Activated B cell treated with CpG ODN at 0.5 μM for 24 hours (primary cell): Measurements from ENCODE around the gene PLEKHA3. TPM values are rescaled to one million over a fixed set of nuclear protein-coding genes. Genes with fewer than 3 reads are reported as not detected.

Experiments used
- ATAC-seq: fragments of 200-7000 bp; cut with Tn5 transposase; one replicate; pipeline ENCODE4 v1.10.0; 2021; ENCODE audit warnings: low read depth, mild to moderate bottlenecking, moderate library complexity
- CTCF ChIA-PET: fragments of 350-600 bp; sonication (Branson Sonifier 250); formaldehyde crosslinking; loops from one replicate; lab custom pipeline; 2021; ENCODE audit warnings: antibody characterized with exemption; lab: Charles Lee
- POLR2A ChIA-PET: fragments of 350-600 bp; sonication (Branson Sonifier 250); formaldehyde crosslinking; loops from one replicate; lab custom pipeline; 2021; ENCODE audit warnings: antibody characterized with exemption; lab: Charles Lee
- DNase-seq: peaks from one replicate; pipeline ENCODE4 v3.0.0; 2022
- H3K27ac Mint-ChIP-seq: one replicate; pipeline ENCODE4 v1.8.0; 2020; ENCODE audit warnings: mixed read lengths
- H3K27me3 Mint-ChIP-seq: one replicate; pipeline ENCODE4 v1.8.0; 2021; ENCODE audit warnings: mixed read lengths
- H3K36me3 Mint-ChIP-seq: one replicate; pipeline ENCODE4 v1.8.0; 2021; ENCODE audit warnings: low read depth, mixed read lengths
- H3K4me1 Mint-ChIP-seq: one replicate; pipeline ENCODE4 v1.8.0; 2021; ENCODE audit warnings: mixed read lengths
- H3K4me3 Mint-ChIP-seq: one replicate; pipeline ENCODE4 v1.8.0; 2020; ENCODE audit warnings: mild to moderate bottlenecking, mixed read lengths
- H3K9me3 Mint-ChIP-seq: one replicate; pipeline ENCODE4 v1.8.0; 2020; ENCODE audit warnings: mixed read lengths
- intact Hi-C: fragments of 100-400 bp; cut with micrococcal nuclease; formaldehyde crosslinking; loops from one replicate; pipeline ENCODE4 v1.15.1; 2024
- total RNA-seq: library from RNA; stranded (reverse); gene quantifications from 2 replicates; pipeline ENCODE4 v1.2.3, GENCODE V29; 2022
- TF ChIP-seq, protein P1 (sequence below): fragments of 200-600 bp; IDR thresholded peaks from one replicate; pipeline ENCODE4 v1.8.0; 2022; ENCODE audit warnings: antibody characterized with exemption, mild to moderate bottlenecking

Gene PLEKHA3
- total RNA-seq, 1 donor from 2014 or later, result 29.6 TPM

DNA sequence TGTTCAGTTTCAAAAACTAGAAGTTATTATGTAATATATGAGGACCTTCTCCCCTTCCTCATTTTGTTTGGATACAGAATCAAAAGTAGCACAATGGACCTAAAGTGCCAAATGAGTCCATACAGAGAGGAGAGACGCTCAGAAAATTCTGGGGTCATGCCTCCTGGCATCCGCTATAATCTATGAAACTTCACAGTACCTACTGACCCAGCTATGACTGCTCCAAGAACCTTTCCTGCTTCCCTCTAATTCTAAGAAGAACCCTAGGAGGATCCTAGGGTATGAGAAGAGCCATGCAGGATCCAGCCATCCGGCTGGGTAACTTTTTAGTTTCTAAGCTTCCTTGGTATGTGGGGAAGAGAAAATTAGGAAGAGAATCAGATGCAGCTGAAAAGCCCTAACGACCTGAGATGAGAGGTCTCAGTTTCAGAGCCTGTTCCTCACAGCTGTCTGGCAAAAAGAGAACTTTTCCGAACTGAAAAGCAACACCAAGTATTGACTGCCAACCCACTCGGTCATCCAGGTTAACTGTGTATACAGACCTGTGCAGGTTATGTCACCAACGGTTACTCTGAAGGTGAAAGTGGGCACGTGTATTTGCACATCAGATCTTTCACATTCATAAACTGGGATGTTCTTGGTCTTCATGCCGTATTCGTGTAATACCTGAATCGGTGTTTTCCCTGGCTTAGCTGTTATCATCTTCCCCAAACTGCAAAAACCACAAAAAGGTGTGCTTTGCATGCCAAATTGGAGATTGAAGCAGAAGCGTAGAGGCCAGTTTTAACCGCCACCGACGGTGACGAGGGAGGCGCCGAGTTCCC, 30.3 kb upstream of the PLEKHA3 start:
- CTCF ChIA-PET, result interaction anchor here (0.7 kb wide), 1 partner anchor 35 kb away, joined by 4 read pairs; no protein-coding TSS in a partner anchor

DNA sequence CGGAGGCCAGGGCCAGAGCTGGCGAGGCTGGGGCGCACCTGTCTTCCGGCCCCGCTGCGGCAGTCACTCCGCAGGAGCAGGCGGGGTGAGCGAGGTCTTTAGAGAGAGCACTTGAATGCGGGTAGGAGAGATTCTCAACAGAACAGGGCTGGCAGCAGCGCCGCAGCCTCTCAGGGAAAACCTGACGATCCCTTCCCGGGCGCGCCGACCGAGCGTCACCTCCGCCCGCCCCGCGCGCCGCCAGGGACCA, 29.8 kb upstream of the PLEKHA3 start:
- Mint-ChIP-seq H3K4me3 (peak overlapping the region; percentile 86), H3K4me1 (peaks cover 28% of the 10 kb centered on the region), H3K36me3 (peaks cover 31% of the 10 kb centered on the region), H3K27me3 (no peaks in the 10 kb centered on the region), H3K27ac (peak overlapping the region; percentile 86), H3K9me3 (no peaks in the 10 kb centered on the region)
- no peak for DNase-seq
- peak; percentile 26 for ATAC-seq
- intact Hi-C loops, result loop anchor here (1.0 to 10.0 kb wide), 5 partner anchors 10 to 1116 kb away; partner anchors contain the start of gene SESTD1
- TF ChIP-seq, protein P1, sequence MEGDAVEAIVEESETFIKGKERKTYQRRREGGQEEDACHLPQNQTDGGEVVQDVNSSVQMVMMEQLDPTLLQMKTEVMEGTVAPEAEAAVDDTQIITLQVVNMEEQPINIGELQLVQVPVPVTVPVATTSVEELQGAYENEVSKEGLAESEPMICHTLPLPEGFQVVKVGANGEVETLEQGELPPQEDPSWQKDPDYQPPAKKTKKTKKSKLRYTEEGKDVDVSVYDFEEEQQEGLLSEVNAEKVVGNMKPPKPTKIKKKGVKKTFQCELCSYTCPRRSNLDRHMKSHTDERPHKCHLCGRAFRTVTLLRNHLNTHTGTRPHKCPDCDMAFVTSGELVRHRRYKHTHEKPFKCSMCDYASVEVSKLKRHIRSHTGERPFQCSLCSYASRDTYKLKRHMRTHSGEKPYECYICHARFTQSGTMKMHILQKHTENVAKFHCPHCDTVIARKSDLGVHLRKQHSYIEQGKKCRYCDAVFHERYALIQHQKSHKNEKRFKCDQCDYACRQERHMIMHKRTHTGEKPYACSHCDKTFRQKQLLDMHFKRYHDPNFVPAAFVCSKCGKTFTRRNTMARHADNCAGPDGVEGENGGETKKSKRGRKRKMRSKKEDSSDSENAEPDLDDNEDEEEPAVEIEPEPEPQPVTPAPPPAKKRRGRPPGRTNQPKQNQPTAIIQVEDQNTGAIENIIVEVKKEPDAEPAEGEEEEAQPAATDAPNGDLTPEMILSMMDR, result no peak
- ChIA-PET CTCF (interaction anchor here (0.7 to 1.1 kb wide), 4 partner anchors 31 to 80 kb away, joined by 3 to 11 read pairs (median 4); no protein-coding TSS in a partner anchor), POLR2A (interaction anchor here (0.5 to 2.5 kb wide), 15 partner anchors 13 to 1285 kb away, joined by 3 to 70 read pairs (median 6); partner anchors contain the start of genes FKBP7, HNRNPA3, NFE2L2 and PLEKHA3)

More for the DNA sequence above, 30.3 kb upstream of the PLEKHA3 start:
- POLR2A ChIA-PET, result interaction anchor here (0.5 to 2.5 kb wide), 10 partner anchors 8 to 1186 kb away, joined by 3 to 70 read pairs (median 6); partner anchors contain the start of genes FKBP7, NFE2L2 and PLEKHA3
- Mint-ChIP-seq H3K4me3 (peak overlapping the region; percentile 86), H3K4me1 (peaks cover 28% of the 10 kb centered on the region), H3K27me3 (no peaks in the 10 kb centered on the region), H3K27ac (peak overlapping the region; percentile 86), H3K9me3 (no peaks in the 10 kb centered on the region), H3K36me3 (peaks cover 36% of the 10 kb centered on the region)
- TF ChIP-seq, protein P1, result no peak
- ATAC-seq, result peak; percentile 0
- intact Hi-C loops, result loop anchor here (1.0 to 10.0 kb wide), 5 partner anchors 10 to 1115 kb away; partner anchors contain the start of gene SESTD1
- DNase-seq, result no peak

DNA sequence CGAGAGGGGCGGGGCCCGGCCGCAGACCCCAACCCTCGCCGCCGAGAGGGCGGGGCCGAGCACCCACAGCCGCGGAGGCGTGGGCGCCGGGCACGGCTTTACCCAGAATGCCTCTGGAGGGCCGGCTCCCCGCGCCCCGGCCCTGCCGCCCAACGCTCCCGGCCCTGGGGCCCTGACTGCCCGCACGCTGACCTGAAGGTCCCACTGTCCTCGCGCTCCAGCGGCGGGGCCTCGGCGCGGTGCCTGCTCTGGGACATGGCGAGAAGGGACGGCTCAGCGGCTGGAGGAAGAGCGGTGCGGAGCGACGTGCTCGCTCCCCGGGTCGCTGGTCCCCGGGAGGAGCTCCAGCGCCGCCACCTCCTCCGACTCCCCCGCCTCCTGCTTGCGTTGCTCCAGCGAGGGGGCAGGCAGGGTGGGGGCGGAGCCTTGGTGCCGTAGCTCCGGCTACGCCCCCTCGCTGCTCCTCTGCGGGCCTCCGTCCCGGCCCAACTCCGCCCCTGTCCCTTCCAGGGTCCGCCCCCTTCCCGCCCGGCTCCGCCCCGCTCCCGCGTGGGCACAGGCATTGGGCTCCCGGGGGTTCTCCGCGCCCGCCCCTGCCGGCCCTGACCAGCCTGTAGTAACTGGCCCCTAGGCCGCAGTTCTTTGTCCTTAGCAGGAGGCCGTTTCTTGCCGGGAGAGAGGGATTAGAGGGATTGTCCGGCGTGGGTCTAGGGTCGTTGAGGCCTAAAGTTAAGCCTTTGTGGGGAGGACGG, 29.3 kb upstream of the PLEKHA3 start, which contains the start of the genes PJVK and PRKRA:
TSS of gene PJVK (plus strand) at position 605 of the 752 bp plus-strand sequence. CDS start 2,032 bp downstream, outside the sequence.
TSS of gene PRKRA (minus strand) at position 402 of the 752 bp plus-strand sequence. CDS start at position 257, 145 bp downstream.
- intact Hi-C loops, result loop anchor here (1.0 to 10.0 kb wide), 8 partner anchors 11 to 1556 kb away; partner anchors contain the start of genes CWC22, FKBP7 and SESTD1
- peaks cover 28% of the 10 kb centered on the region for H3K36me3 Mint-ChIP-seq
- TF ChIP-seq, protein P1, result no peak
- H3K27ac Mint-ChIP-seq, result peak within 1 kb of the TSS; percentile 86
- H3K9me3 Mint-ChIP-seq, result no peaks in the 10 kb centered on the region
- DNase-seq, result peak; percentile 97
- peak within 1 kb of the TSS; percentile 87 for H3K4me3 Mint-ChIP-seq
- peaks cover 28% of the 10 kb centered on the region for H3K4me1 Mint-ChIP-seq
- ChIA-PET POLR2A (interaction anchor here (0.5 to 2.5 kb wide), 20 partner anchors 14 to 1286 kb away, joined by 3 to 70 read pairs (median 5); partner anchors contain the start of genes FKBP7, HNRNPA3, NFE2L2 and PLEKHA3), CTCF (interaction anchor here (0.8 to 1.1 kb wide), 4 partner anchors 31 to 80 kb away, joined by 3 to 11 read pairs (median 4); no protein-coding TSS in a partner anchor)
- peak; percentile 91 for ATAC-seq
- no peaks in the 10 kb centered on the region for H3K27me3 Mint-ChIP-seq

DNA sequence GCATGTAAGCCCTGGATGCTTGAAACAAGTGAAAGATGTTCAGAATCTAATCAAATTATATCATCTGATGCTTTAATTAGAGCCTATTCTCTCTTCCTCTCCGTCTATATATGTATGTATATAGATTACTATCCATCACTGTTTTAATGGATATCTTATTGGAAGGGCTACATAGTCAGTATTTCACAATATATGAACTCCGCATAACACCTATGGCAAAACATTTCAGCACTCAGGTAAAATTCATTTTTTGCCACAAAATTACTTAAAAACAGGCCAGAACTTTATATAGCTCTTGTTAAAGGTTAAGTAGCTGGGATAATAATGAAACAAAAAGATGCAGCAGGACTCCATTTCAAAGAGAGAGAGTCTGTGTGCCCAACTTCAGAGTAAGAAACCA, 27.9 kb upstream of the PLEKHA3 start:
- Mint-ChIP-seq H3K36me3 (peaks cover 21% of the 10 kb centered on the region), H3K4me1 (peaks cover 28% of the 10 kb centered on the region), H3K27ac (no peak overlapping the region), H3K9me3 (no peaks in the 10 kb centered on the region), H3K27me3 (no peaks in the 10 kb centered on the region), H3K4me3 (peak overlapping the region; percentile 87)
- ChIA-PET CTCF (no interaction called here), POLR2A (no interaction called here)
- DNase-seq (no peak), ATAC-seq (no peak)
- TF ChIP-seq, protein P1, result no peak
- intact Hi-C loops, result loop anchor here (10.0 kb wide), 2 partner anchors 812 to 1118 kb away; partner anchors contain the start of gene SESTD1
